Activated naive CD4-positive, alpha-beta T cell treated with anti-CD3 and anti-CD28 coated beads, Interleukin-2, amount 50 U/mL, for 72 hours (primary cell): ENCODE measurements around the gene PIP5K1B. TPM values are rescaled to one million over a fixed set of nuclear protein-coding genes. Genes with fewer than 3 reads are reported as not detected.

ENCODE experiments used
- ATAC-seq, 2 donors: fragments of 150-1000 bp; cut with Tn5 transposase; 2 replicates each; pipeline ENCODE4 v1.10.0; 2021; ENCODE audit warnings: mild to moderate bottlenecking in 2 of 2, moderate library complexity in 2 of 2
- DNase-seq, 2 donors: peaks; one replicate each; pipeline ENCODE4 v3.0.0; 2021 to 2022; ENCODE audit warnings: low spot score in 2 of 2
- H3K27ac Mint-ChIP-seq, 2 donors: one replicate each; pipeline ENCODE4 v1.8.0; 2022; ENCODE audit warnings: mild to moderate bottlenecking in 2 of 2, mixed read lengths in 2 of 2
- H3K36me3 Mint-ChIP-seq, 2 donors: one replicate each; pipeline ENCODE4 v1.8.0; 2022; ENCODE audit warnings: mixed read lengths in 2 of 2
- H3K9me3 Mint-ChIP-seq, 2 donors: one replicate each; pipeline ENCODE4 v1.8.0; 2022; ENCODE audit warnings: mixed read lengths in 2 of 2
- total RNA-seq, 2 donors: library from RNA; stranded (reverse); gene quantifications; one replicate each; pipeline ENCODE4 v1.2.3, GENCODE V29; 2022

The PIP5K1B gene
- total RNA-seq, 2 donors from 2014 or later = 0.55 to 2.1 TPM

DNA sequence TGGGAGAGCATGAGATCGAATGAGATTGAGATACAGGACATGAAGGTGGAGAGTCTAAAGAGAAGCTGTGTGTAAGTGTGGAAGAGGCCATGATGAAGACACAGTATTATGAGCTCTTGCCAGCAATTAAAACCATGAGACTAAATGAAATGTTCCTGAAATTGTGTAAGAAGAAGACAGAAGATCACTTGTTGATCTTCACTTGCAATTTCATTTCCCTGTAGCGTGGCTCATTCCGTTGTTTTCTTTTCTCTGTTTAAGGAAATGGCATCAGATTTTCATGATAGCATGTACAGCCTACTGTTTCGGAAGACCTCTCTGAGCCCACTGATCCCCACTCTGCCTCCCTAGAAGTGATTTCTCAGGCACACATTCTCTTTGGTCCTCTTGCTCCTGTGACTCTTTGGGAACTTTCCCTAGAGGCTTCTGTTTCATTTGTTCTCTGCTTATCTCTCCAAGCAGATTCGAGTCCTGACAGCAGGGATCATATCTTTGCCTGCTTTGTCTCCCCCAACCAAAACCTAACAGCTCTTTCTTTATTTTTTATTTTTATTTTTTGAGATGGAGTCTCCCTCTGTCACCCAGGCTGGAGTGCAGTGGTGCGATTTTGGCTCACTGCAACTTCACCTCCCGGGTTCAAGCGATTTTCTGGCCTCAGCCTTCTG is 16.8 kb downstream of the PIP5K1B start:
- ATAC-seq (no peak), DNase-seq (no peak)
- Mint-ChIP-seq H3K27ac (no peak overlapping the region), H3K9me3 (no peaks in the 10 kb centered on the region), H3K36me3 (no peaks in the 10 kb centered on the region)

DNA sequence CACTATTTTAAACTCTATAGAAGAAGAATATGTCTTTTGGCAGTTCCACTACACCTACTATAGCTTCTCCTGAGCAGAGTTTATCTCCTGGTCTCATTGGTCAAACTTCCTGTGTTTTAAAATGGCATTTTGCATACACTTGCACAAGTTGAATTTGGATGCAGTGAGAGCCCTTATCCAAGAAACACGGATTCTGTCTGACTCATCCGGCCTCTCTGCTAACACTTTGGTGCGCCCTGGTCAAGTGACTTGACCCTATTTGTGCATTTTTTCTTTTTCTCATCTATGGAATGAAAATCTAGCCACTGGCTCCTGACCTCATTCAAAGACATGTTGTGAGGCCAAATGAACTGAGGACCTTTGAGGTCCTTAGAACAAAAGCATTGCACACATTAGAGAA is 20.0 kb downstream of the PIP5K1B start:
- no peak for ATAC-seq
- no peaks in the 10 kb centered on the region for H3K9me3 Mint-ChIP-seq

DNA sequence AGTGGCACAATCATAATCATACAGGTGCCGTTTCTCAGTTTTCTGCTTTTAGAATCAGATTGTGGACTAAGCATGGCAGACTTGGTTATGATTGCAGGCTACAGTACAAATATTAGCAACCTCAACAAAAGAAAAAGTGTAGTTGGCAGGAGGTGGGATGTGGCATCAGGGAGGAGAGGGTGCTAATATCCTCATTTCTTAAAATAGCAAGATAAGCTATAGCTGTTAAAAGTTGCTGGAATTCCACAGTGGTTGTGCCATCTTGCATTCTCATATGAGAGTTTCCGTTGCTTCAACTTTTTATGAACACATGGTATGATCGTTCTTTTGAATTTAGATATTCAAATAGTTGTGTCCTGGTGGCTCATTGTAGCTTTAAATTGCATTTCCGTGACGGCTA is 21.4 kb downstream of the PIP5K1B start:
- H3K36me3 Mint-ChIP-seq = no peaks in the 10 kb centered on the region
- no peaks in the 10 kb centered on the region for H3K9me3 Mint-ChIP-seq
- ATAC-seq = no peak
- no peak overlapping the region for H3K27ac Mint-ChIP-seq
- no peak for DNase-seq

More for the DNA sequence above, 20.0 kb downstream of the PIP5K1B start:
- Mint-ChIP-seq H3K36me3 (no peaks in the 10 kb centered on the region), H3K27ac (no peak overlapping the region)
- DNase-seq = no peak

DNA sequence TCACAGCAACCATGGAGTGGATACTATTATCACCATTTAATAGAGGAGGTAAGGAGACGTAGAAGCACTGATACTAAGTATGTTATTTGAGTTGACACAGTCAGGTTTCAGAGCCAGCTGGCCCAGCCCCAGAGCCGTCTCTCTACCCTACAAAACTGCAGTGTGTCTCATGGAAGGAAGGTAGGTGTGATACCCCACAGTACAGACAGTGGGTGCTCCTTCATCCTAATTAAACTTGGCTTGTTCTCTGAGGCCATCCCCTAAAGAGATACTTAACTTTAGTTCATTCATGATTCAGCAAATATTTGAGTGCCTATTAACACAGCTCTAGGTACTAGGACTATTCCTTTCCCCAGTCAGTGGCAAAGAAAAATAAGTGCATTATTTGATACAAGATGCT is 22.6 kb downstream of the PIP5K1B start:
- ATAC-seq (no peak), DNase-seq (no peak)
- Mint-ChIP-seq H3K27ac (peak overlapping the region in 1 of 2 donors; percentile 22), H3K36me3 (no peaks in the 10 kb centered on the region), H3K9me3 (no peaks in the 10 kb centered on the region)

DNA sequence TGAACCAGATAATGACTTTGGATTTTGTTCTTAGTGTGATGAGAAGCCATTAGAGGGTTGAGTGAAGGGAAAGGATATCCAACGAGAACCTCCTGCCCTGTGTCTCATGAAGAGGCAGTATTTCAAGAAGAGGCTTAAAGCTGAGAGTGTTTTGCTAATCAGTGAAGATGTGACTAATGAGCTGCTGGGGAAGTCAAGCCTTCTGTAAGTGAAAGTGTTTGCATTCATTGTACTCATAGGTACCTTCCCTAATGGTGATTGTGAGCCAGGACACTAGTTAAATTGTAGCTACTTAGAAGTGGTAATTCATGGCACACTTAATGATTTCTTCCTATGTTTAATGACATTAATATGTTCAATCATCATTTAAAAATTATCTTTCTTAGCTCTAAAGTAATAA is 23.7 kb downstream of the PIP5K1B start:
- Mint-ChIP-seq H3K9me3 (no peaks in the 10 kb centered on the region), H3K27ac (no peak overlapping the region), H3K36me3 (no peaks in the 10 kb centered on the region)
- no peak for DNase-seq
- no peak for ATAC-seq

DNA sequence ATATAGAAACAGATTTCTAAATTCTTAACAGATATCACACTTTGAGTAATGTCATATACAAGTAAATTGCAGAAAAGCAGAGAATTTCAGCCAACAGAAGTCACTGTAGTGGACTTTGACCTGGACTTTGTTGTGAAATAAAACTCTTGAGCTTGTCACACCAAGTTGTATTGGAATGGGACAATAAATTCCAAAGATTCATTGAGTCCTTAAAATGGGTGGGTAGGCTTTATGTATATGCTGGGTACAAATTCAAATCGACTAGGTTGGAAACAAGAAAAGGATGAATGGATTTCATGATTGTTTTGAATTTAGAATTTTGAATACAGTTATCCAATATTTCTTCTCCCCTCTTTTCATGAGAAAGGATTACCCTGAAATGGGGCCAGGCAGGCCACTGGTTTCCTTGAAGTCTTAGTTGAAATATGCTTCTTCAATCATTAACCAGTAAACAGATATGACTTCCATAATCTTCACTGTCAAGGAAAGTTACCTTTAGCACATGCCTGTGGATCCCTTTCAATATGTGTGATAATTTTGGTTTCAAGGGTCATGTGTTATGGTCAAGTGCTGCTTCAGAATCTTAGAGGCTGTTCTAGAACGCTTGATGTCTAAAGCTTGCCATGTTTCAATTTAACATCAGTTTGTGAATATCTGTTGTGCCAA is 25.7 kb downstream of the PIP5K1B start:
- no peaks in the 10 kb centered on the region for H3K36me3 Mint-ChIP-seq
- DNase-seq (no peak), ATAC-seq (no peak)
- H3K27ac Mint-ChIP-seq = no peak overlapping the region
- no peaks in the 10 kb centered on the region for H3K9me3 Mint-ChIP-seq

DNA sequence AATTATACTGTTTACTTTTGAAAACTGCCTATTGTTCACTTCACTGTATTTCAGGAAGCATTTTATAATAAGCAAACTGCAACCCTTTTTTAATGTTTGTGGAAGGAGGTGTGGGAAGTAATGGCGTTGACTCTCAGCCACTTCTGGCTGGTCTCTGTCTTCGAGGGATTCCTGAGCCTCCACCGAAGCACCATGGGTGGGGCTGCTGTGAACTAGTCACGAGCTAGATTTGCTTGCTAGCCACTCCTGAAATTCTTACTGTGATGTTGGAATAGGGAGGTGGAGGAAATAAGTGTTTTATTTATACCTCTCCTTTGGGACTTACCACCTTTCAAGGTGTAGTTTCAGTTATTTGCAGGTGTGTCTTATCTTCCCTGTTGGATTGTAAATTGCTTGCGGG is 26.8 kb downstream of the PIP5K1B start:
- DNase-seq (no peak), ATAC-seq (no peak)
- no peaks in the 10 kb centered on the region for H3K36me3 Mint-ChIP-seq

DNA sequence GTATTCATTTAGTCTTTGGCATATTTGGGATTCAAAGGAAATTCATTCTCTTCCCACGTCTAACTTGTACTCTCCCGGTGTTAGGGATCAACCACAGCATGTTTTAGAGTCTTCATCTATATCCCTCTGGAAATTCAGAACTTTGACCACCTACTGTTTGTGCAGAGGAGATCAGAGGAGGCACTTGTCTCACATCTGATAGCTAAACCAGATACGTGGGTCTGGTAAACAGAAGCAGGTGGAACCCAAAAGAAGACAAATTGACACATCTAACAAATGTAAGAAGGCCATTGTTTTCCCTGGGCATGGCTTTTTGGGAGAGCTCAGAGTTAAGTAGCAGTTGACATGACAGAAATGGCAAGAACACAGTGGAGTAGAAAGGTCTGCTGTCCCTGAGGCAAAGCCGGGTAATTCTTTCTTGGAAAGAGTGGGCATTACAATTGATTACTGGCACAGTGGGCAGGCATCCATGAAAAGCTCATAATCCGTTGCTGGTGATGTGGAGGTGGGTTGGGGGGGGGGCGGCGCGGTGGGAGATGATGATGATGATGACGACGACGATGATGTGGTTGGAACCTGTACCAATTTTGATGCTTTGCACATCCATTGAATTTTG is 27.5 kb downstream of the PIP5K1B start:
- no peak overlapping the region for H3K27ac Mint-ChIP-seq
- H3K9me3 Mint-ChIP-seq = no peaks in the 10 kb centered on the region
- ATAC-seq = no peak

More for the DNA sequence above, 26.8 kb downstream of the PIP5K1B start:
- Mint-ChIP-seq H3K9me3 (no peaks in the 10 kb centered on the region), H3K27ac (no peak overlapping the region)

DNA sequence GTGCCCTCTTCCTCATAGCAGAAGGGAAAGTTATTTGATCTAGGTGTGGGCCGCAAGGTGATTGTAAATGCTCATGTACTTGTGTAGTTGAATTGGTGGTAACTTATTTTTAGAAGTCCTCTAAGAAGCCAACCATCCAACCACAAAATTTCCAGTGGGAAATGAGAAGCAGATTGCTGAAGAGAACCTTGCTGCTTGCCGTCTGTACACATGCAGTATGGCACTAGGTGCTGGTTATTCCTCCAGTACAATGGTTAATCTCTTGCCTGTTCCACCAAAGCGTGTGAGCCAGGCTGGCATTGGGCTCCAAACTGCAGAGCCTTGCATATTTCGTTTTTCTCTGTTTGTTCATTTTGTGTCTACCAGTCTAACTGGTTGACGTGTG is 28.0 kb downstream of the PIP5K1B start:
- no peaks in the 10 kb centered on the region for H3K9me3 Mint-ChIP-seq
- H3K27ac Mint-ChIP-seq = no peak overlapping the region
- no peak for DNase-seq
- no peak for ATAC-seq
- no peaks in the 10 kb centered on the region for H3K36me3 Mint-ChIP-seq

More for the DNA sequence above, 27.5 kb downstream of the PIP5K1B start:
- no peaks in the 10 kb centered on the region for H3K36me3 Mint-ChIP-seq
- DNase-seq = no peak

DNA sequence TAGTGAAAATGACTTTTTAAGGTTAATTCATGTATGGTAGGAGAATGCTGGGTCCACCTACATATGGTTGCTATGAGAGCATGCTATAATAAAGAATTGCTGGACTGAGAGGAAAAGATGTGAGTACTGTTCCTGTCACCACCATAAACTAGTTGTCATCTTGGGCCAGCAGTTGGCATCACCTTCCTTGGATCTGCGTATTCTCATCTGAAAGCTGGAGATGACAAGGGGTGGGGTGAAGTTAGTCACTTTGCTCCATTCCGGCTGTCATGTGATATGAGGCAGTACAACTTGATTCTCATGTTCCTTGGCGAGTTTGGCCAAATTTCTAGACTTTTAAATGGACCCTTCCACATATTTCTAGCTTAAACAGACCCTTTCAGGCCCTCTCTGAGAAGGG is 33.3 kb downstream of the PIP5K1B start:
- Mint-ChIP-seq H3K9me3 (no peaks in the 10 kb centered on the region), H3K27ac (no peak overlapping the region), H3K36me3 (no peaks in the 10 kb centered on the region)
- DNase-seq = no peak
- ATAC-seq = no peak

DNA sequence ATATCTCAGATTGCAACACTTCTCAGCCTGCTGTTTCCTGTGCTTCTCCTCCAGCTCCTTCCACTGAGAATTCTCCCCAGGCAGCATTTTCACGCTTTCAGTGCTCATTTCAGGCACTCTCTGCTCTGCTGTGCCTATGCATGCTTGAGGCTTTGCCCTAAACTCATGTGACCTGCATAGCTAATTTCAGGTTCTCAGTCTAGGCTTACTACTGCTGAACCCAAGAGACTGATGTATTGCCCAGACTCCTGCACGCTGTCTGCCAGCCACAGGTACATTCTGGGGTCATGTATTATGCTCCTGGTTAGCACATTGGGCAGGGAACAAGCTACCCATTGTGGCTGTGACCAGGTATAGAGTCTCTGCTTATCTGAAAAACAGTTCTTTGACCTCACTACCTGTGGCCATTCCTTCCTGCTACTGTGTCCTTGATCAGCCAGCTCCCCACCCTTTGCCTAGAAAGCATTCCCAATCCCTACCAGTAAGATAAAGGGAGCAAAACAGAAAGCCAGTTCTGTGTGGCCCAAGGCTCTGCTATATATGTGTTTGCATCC is 34.7 kb downstream of the PIP5K1B start:
- H3K27ac Mint-ChIP-seq = no peak overlapping the region
- ATAC-seq = no peak
- no peaks in the 10 kb centered on the region for H3K9me3 Mint-ChIP-seq
- DNase-seq = no peak
- no peaks in the 10 kb centered on the region for H3K36me3 Mint-ChIP-seq

DNA sequence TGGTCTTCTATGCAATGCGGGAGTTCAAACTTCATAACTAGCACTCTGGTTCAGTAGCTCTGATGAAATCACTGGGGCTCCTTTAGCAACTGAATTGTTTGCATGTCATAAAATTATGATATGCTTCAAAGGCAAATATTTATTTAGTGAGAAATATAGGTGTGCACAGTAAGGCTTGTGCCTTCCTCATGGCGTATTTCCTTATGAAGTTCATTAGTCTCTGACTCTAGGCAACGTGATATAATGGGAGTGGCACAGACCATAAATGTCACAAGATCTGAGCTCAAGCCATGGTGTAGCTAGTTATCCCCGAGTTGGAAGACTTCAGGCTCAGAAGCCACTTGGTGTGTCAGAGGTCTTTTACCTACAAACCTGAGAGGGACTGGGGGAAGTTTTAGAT is 35.5 kb downstream of the PIP5K1B start:
- ATAC-seq (no peak), DNase-seq (no peak)
- no peak overlapping the region for H3K27ac Mint-ChIP-seq
- H3K9me3 Mint-ChIP-seq = no peaks in the 10 kb centered on the region
- H3K36me3 Mint-ChIP-seq = no peaks in the 10 kb centered on the region

DNA sequence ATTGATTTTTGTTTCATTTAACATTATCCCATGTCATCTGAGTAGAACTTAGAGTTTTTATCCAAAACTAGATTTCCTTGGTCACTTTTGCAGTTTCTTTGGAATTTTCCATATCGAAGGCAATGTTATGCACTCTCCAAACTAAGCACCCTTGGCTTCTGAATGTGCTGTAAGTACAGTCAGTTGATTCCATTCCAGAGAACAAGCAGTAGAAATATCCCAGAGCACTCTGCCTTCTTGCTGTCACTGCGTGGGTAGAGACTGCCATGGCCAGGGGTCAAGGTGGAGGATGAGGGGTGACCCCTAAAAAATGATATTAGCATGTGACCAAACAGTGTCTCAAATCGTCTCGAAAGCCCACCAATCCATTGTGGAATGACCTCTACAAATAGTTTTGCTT is 36.2 kb downstream of the PIP5K1B start:
- no peaks in the 10 kb centered on the region for H3K9me3 Mint-ChIP-seq
- DNase-seq (no peak), ATAC-seq (no peak)
- H3K27ac Mint-ChIP-seq = no peak overlapping the region
- H3K36me3 Mint-ChIP-seq = no peaks in the 10 kb centered on the region

DNA sequence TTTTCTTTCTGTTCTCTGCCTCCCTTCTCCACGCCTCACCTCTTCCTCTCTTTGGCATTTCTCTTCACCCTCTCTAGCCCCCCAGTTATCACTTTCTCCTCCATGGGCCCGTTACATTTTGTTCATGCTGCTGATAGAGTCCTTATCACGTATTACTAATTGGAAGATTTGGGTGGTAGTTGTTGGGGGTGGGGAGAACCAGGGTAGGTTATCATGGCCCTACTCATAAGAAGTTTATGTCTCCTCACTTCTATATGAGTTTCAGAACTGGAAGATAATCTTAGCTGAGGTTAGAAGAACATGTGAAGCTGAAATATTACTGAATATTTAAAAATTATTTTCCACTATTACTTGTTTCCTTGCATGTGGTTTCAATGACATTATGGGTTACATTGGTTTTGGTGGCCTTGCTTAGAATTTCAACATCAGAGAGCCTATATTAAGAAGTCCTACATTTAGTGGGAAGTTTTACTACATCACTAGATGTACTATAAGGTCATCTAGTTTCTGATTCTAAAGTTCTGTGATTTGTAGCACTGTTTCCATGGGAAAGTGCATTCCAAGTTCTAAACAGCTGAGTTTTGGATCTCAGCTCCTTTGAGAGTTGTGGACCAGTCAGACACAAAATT is 36.8 kb downstream of the PIP5K1B start:
- H3K27ac Mint-ChIP-seq = no peak overlapping the region
- no peaks in the 10 kb centered on the region for H3K9me3 Mint-ChIP-seq
- no peak for ATAC-seq

DNA sequence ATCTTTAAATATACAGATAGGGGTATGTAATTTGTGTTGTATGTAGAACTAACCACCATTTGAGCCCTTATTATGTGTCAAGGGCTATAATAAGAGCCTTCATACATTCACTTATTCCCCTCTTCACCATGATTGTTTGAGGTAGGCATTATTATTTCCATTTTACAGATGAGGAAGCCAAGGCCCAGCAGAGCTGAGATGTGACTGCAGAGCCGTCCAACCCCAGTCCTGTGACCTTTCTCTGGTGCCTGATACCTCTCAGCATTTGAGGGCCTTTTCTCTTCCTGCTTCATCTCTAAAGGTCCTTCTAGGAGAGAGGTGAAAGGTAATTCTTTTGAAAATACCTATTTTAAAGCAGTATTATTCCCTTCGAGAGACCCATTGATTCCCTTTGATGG is 37.3 kb downstream of the PIP5K1B start:
- ATAC-seq (no peak), DNase-seq (no peak)
- Mint-ChIP-seq H3K9me3 (no peaks in the 10 kb centered on the region), H3K27ac (no peak overlapping the region), H3K36me3 (no peaks in the 10 kb centered on the region)

More for the DNA sequence above, 36.8 kb downstream of the PIP5K1B start:
- H3K36me3 Mint-ChIP-seq = no peaks in the 10 kb centered on the region
- DNase-seq = no peak

DNA sequence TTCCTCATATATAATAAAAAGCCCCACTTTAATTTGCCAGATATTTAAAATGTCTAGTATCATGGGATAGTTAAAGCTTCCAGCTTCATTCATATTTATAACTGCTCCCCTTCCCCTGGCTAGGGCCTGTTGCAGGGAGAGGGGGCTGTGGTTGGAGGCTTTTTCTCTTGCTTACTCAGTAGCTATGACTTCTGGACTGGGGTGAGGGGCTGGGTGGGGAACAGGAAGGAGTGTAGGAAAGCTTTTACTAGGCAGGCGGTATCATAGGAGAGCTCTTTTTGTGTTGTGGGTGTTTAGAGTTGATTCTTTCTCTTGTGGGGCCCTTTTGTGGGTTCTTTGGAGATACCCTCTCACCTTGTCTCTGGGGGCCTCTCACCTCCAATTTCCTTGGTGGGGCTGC is 39.4 kb downstream of the PIP5K1B start:
- DNase-seq = no peak
- H3K9me3 Mint-ChIP-seq = no peaks in the 10 kb centered on the region
- H3K27ac Mint-ChIP-seq = no peak overlapping the region
- no peaks in the 10 kb centered on the region for H3K36me3 Mint-ChIP-seq
- ATAC-seq = no peak

DNA sequence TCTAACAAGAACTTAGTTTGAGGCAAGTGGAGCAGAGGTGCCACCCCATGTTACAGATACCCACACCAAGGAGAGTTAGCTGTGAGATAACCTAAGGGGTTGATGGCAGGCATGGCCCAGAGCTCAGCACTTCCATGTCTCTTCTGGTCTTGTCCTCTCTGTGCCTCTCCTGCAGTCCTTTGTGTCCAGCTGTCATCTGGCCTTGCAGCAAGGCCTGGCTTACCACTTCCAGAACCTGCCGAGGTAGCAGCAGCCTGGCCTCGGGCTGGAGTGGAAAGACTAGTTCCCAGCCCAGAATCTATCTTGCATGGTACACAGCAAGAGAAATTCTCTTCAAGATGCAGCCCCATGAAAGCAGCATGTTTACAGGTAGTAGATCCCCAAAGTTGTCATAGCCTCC is 41.5 kb downstream of the PIP5K1B start:
- Mint-ChIP-seq H3K9me3 (no peaks in the 10 kb centered on the region), H3K36me3 (no peaks in the 10 kb centered on the region), H3K27ac (no peak overlapping the region)
- ATAC-seq (no peak), DNase-seq (no peak)
